HL-60/S4 (cell line): ENCODE measurements around the gene RAB40C.

Experiments used
- in situ Hi-C: fragments of 300-500 bp; cut with MboI; formaldehyde crosslinking; loops from 2 replicates; pipeline ENCODE4 v1.14.3; 2022; ENCODE audit warnings: low sequenced_read_pairs

The RAB40C gene, protein sequence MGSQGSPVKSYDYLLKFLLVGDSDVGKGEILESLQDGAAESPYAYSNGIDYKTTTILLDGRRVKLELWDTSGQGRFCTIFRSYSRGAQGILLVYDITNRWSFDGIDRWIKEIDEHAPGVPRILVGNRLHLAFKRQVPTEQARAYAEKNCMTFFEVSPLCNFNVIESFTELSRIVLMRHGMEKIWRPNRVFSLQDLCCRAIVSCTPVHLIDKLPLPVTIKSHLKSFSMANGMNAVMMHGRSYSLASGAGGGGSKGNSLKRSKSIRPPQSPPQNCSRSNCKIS

DNA sequence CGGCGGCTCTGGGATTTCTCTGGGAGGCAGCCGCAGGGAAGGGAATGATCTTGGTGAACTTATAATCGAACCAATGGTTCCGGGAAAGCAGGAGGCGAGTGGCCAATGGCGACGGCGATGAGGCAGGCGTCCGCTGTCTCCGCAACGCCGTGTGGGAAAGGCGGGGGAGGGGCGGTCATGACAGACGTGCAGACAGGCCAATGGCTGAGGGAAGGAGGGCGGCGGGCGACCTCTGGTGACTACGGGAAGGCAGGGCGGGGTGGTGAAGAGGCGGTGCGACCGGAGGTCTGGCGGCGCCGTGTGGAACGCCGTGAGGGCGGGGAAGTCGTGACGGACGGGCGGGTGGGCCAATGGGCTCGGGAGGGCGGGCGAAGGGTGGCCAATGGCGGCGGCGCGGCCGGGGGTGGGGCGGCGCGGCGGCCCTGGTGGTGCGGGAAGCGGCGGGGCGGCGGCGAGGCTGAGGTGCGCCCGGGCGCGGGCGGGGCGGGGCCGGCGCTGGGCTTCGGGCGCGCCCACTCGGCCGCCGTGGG lies at the start of gene RAB40C:
Gene RAB40C, plus strand, starts transcription at position 409 of the 530 bp plus-strand sequence. CDS start 226 bp downstream, outside the sequence.
- in situ Hi-C loops, result no loop called here

DNA sequence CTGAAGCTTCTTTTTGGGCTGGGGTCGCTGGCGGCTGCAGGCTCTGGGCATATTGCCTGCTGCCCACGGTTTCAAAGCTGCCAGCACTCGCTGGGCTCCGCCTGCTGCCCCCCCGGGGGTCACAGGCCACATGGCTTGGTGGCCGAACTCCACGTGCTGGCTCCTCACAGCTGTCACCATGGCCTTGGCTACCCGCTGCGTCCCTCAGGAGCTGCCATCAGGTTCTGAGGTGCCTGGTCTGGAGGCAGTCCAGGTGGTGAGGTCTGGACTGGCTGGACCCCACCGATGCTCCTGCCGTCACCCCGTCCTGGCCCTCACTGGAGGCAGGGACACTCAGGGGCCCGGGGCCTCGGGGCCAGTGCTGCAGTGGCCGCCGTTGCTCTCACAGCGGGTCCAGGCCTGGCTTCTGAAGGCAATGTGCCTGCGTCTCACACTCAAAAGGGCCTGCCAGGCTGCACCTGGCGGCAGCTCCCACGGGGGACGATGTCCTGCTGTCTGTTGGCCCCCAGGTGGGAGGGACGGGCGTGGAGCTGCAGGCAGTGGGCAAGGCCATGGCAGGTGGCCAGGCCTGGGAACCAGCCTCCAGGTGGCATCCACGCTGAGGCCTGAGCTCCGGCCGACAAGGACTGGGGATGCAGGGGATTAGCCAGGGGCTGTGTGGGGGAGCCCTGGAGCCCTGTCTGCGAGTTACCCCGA lies 49.1 kb upstream of the RAB40C start:
- in situ Hi-C loops, result no loop called here

DNA sequence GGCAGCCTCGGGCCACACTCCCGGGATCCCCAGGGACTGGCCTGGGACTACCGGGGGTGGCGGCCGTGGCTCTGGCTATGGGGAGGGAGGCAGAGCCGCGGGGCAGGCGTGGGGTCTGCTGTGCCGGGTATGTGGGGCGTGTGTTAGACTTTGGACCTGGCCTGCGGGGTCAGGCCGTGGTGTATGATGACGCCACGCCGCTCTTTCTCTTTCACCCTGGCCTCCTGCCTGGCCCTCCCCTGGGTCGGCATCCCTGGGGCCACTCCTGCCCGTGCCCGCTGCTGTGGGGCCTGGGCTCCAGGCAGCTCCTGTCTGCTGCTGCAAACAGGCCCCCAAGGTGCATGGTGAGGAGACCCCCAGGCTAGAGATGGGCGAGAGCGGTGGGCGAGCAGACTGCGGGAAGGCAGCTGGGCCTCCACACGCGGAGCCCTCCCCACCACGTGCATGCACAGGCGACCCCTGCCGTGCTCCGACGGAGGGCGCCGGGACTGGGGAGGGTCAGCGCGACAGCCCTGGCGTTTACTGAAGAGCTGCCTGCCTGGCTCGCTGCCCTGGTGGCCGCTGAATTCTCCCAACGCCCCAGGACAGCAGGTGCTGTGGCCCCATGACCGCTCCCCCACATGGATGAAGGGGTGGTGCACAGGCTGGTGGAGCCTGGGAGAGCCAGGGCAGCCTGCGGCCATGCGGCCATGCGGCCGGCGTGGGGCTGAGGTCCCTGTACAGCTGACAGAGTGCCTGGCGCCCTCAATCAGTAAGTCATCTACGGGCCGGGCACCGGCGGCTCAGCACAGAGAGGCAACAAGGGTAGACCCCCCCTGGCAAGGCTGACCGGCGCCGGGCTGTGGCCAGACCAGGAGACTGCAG lies 46.3 kb upstream of the RAB40C start:
- in situ Hi-C loops, result no loop called here

DNA sequence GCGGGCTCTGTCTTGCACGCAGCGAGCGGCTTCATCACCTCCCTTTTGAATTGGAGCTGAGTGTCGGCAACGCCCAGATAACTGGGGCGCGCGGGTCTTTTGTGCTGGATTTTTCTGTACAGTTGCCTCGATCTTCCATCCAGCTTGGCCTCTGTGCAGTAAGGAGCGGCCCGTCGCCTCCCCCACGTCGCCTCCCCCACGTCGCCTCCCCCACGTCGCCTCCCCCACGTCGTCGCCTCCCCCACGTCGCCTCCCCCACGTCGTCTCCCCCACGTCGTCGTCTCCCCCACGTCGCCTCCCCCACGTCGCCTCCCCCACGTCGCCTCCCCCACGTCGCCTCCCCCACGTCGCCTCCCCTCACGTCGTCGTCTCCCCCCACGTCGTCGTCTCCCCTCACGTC lies 45.3 kb upstream of the RAB40C start:
- in situ Hi-C loops, result no loop called here

DNA sequence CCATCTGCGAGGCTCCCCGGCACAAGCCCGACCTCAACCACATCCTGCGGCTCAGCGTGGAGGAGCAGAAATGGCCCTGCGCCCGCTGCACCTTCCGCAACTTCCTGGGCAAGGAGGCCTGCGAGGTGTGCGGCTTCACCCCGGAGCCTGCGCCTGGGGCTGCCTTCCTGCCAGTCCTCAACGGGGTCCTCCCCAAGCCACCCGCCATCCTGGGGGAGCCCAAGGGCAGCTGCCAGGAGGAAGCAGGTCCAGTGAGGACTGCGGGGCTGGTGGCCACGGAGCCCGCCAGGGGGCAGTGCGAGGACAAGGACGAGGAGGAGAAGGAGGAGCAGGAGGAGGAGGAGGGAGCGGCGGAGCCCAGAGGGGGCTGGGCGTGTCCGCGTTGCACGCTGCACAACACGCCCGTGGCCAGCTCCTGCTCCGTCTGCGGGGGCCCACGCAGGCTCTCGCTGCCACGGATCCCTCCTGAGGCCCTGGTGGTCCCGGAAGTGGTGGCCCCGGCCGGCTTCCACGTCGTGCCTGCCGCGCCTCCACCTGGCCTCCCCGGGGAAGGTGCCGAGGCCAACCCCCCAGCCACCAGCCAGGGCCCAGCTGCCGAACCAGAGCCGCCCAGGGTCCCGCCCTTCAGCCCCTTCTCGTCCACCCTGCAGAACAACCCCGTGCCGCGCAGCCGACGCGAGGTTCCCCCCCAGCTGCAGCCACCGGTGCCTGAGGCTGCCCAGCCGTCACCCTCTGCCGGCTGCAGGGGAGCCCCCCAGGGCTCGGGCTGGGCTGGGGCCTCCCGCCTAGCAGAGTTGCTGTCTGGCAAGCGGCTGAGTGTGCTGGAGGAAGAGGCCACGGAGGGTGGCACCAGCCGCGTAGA lies 42.7 kb upstream of the RAB40C start:
- in situ Hi-C loops, result no loop called here

DNA sequence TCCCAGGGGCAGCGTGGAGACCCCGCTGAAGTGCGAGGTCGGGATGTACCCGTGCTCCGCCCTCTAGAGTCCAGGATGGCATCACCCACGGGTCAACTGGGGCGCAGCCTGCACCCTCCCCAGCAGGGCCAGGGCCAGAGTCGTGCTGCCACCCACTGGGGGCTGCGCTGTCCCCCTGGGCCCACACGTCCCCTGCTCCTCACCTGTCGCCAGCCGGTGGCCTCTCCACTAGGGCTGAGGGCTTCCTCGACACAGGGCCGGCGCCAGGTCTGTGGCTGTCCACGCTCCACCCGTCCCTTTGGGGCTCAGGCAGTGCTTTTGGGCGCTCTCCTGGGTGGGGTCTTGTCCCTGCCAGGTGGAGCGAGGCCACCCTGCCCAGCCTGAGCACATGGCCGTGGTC lies 41.3 kb upstream of the RAB40C start:
- in situ Hi-C loops, result no loop called here

DNA sequence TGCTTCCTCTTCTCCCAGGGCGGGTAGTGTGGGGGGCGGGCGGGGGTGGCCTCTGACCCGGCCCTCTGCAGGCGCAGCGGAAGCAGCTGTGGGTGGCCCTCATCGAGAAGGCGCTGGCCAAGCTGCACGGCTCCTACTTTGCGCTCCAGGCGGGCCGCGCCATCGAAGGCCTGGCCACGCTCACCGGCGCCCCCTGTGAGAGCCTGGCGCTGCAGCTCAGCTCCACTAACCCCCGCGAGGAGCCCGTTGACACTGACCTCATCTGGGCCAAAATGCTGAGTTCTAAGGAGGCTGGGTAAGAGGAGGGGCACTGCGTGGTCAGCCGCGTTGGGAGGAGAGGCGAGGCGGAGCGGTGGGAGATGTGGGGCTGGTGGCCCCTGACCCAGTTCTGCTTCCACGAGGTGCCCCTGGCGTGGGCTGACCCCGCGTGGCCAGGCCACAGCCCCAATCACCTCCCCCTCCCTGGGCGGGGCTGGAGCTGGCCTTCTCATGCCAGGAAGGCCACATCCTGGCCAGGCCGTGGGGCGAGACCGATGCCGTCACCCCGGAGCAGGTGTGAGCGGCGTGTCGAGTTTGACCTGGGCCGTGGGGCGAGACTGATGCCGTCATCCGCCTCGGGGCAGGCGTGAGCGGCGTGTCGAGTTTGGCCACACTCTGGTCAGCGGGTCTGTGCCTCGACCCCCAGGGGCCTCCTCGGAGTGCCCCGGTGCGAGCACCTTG lies 40.2 kb upstream of the RAB40C start:
- in situ Hi-C loops, result no loop called here

DNA sequence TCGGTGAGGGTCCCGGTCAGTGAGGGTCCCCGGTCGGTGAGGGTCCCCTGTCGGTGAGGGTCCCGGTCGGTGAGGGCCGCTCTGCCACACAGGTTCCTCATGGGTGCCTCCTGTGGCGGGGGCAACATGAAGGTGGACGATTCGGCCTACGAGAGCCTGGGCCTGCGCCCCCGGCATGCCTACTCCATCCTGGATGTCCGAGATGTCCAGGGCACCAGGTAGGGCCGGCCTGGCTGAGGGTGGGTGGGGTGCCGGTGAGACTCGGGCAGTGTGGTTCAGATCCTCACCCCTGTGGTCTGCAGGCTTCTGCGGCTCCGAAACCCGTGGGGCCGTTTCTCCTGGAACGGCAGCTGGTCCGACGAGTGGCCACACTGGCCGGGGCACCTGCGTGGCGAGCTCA lies 38.7 kb upstream of the RAB40C start:
- in situ Hi-C loops, result no loop called here

DNA sequence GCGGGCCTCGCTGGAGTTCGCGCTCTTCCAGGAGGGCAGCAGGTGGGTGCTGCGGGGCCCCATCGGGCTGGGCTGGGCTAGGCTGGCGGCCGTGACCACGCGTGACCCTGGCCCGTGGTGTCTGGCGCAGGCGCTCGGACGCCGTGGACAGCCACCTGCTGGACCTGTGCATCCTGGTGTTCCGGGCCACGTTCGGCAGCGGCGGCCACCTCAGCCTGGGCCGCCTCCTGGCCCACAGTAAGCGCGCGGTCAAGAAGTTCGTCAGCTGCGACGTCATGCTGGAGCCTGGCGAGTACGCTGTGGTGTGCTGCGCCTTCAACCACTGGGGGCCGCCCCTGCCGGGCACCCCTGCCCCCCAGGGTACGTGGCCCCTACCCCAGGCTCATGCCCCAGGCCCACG lies 37.7 kb upstream of the RAB40C start:
- in situ Hi-C loops, result no loop called here

DNA sequence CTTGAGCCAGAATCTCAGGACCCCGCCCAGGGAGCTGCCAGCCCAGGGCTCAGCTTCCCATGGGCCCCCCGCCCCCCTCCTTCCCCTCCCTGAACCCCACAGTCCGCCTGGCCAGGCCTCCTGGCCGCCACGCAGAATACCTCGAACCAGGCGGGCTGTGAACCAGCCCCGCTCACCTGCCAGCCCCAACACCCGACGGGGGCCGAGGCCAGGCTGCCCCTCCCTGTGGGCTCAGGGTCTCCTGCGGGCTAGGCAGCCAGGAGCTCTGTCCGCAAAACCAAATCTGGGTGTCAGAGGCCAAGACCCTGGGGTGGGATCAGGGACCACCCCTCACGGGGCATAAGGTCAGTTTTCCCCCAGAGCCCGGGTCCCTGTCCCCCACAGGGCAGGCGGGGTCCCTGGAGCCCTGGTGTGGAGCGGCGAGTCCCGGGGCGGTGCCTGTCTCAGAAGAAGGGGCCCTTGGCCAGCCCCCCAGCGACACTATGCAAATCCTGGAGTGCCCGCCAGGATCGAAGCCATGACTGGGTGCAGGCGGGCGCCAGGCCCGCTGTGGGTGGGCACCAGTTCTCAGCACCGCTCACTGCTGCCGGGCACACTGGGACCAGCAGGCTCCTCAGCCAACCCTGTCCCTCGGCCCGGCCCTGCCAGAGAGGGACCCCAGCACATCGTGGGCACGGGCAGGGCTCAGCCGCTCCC lies 36.1 kb upstream of the RAB40C start:
- in situ Hi-C loops, result no loop called here

DNA sequence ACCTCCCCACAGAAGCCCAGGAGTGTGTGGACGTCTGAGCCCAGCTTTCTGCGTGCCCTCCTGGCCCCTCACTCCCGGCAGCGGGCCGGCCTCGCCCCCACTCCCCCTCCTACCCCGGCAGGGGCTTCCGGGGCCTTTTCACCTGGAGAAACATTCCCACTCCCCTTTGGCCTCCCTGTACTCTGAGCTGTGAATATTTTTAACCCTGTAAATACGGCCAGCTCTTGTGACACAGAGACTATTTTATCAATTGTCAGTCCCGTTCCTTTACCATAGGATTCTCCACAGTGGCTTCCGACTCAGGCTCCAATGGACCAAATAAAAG lies 35.6 kb upstream of the RAB40C start:
- in situ Hi-C loops, result no loop called here

DNA sequence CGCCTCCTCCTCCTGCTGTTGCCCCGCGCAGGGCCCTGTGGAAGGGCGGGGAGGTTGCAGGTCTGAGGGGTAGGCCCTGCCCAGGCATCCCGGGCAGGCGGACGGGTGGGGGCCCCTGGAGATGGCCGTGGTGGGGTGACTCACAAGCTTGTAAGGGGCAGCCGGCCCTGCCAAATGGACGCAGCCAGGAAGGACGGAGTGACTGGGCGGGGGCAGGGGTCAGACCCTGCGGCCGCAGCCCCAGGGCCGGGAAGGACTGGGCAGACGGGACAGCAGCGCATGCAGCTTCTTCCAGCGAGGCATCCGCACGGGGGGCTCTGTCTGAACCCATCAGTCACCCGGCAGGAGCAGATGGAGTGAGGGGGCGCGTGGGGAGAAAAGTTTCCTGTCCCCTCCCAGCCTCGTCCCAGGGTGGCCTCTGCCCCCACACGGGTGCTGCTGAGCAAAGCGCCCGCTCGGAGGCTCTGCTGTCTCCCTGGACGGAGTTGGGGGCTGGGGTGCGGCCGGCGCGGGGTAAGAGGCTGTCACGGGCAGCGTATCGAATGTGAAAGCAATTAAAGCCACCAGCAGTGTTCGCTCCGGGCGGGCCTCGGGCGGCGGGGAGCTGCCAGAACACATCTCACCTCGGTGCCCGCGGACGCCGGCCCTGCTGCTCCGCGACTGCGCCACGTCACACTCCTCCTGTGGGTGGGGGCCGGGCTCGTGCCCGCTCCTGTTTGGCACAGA lies 35.1 kb upstream of the RAB40C start:
- in situ Hi-C loops, result no loop called here

DNA sequence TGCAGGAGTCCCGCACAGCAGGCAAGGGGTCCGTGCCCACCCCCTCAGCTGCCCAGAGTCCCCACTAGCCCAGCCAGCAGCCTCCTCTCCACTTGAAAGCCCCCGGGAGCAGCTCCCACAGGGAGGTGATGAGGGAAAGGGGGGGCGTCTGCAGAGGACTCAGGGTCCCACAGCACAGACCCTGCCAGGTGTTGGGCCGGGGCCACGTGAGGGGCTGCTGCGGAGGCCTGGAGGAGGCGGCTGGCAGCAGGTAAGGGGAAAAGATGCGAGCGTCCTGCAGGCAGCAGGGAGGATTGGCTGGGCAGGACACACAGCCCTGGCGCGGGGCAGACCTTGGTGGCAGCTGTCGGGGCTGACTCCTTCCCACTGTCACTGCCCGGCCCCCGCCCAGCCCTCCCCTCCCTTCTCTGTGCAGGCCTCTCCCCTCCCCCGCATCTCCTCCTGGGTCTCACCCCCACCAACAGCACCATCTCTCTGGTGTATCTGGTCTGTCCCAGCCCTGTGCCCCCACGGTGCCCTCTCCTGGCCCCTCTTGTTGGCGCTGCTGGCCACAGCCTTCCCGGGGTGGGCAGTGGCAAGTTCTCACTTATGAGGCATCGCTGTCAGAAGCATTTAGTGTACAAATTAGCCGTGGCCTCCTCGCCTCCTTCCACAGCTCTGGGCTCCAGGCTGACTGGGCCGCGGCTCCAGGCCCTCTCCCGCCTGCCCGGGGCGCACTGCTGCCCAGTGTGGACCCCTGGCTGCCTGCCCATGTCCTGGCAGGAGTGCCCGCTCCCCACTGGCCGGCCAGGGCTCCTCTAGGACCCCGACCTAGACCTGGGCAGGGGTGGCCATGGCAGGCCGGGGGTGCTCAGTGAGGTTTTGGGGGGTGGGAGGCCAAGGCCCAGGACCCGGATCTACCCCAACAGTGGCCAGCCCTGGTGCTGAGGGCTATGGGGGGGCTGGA lies 34.1 kb upstream of the RAB40C start:
- in situ Hi-C loops, result no loop called here

DNA sequence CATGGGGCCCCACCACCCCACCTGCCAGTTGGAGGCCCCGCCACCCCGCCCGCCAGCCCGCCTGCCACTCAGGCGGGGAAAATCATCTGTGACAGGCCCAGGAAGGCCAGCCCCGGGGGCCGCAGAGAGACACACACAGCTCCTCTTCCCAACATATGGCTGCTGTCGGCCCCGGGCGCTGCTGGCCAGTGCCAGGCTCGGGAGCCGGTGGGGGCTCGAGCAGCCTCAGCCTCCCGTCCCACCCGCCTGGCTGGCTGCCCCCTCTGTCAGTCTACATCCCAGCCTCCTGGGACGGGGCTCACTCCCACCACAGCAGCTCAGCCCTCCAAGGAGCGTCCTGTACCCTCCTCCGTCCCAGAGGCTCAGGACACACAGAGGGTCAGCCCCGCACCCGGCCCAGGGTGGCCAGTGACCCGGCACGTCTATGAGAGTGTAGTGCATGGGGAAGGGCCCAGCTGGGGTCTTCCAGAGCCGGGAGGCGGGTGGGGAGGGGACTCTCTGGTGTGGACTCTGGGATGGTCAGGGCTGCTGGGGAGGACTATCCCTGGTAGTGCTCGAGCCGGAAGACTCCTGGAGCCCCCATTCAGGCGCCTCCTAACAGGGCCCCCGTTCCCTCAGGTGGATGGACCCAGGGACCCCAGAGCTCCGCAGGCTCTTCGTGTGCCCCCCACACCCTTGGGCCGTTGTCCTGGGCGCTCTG lies 33.2 kb upstream of the RAB40C start:
- in situ Hi-C loops, result no loop called here

DNA sequence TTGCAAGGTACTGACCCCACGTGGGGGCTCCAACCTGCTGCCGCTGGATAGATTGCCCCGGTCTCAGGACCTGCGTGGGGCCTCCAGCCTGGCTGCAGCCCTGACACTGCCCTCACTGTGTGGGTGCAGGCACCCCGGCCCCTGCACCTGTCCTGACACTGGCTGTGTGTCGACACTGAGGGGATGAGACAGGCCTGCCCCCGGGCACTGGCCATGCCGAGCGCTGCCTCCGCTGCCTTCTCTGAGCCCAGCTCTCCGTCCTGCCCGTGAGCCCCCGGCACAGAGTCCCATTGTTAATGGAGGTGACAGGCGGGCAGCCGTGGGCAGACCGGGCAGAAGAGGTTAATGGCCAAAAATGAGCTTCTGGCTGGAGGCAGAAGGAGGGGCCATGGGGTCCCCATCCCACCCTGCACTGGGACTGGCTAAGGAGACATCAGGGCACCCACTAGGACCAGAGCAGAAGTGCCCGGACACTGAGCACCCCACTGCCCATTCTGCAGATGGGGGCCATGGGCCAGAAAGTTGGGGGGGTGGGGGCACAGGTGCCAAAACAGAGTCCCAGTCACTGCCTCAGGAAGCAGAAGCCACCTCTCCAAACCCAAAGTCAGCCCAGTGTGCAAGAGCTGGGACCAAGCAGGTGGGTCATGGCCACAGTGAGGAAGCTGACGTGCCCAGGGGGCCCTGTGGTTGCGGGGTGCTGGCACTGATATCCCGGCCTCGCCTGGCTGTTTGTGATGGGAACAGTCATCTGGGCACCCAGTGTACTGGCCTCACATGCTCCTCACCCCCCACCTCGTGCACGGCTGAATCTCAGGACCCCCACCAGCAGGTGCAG lies 32.2 kb upstream of the RAB40C start:
- in situ Hi-C loops, result no loop called here
